ENCODE results near the gene PANK1.

The PANK1 gene

GRCh38 chr10:89666138-89666537 lies 21.1 kb upstream of the PANK1 start:
- Histone ChIP-seq H4K20me1 (ENCODE audit: low read depth, low read length) (no peaks in the 10 kb centered on the region), H3K4me3 (ENCODE audit: insufficient read depth, low read length, poor library complexity, severe bottlenecking) (no peak overlapping the region), H3K36me3 (ENCODE audit: low read length) (no peaks in the 10 kb centered on the region), H3K27me3 (ENCODE audit: low read length) (no peaks in the 10 kb centered on the region), H3K9ac (ENCODE audit: low read length) (no peak overlapping the region), H3K9me2 (replicated peaks; ENCODE audit: insufficient read depth, low read length) (no peaks in the 10 kb centered on the region), H3F3A (ENCODE audit: insufficient read depth) (no peaks in the 10 kb centered on the region), H3K79me2 (ENCODE audit: insufficient read depth, low read length) (no peaks in the 10 kb centered on the region), H3K9me3 (ENCODE audit: insufficient read depth, low read length) (no peaks in the 10 kb centered on the region), H3K27ac (ENCODE audit: low read depth, low read length) (no peak overlapping the region), H2AFZ (ENCODE audit: low read depth, low read length, severe bottlenecking) (no peak overlapping the region), H3K4me2 (ENCODE audit: low read depth, low read length, poor library complexity, severe bottlenecking) (no peak overlapping the region)
- TF ChIP-seq EZH2phosphoT487 (conservative IDR thresholded peaks at IDR 0.05; ENCODE audit: low read length) (no peak), CTCF (IDR thresholded peaks at IDR 0.05; ENCODE audit: insufficient read depth, low read length, poor library complexity, severe bottlenecking) (no peak)

DNA sequence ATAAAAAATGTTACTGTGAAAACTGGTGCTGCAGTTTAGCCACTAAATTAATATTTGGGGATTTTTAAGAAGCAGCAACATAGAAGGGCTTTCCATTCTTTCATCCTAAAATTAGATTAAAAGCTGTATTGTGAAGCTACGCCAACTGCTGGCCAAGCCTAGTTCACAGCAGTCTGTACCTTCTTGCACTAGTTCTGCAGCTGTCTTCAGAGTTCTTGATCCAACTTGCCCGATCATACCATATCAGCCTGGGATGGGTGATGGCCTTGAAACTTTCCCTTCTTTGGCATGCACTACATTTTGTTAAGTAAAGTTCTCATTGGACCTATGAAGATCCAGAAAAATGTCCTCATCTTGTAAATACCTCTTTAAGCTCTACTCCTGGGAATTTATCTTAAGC lies 20.3 kb upstream of the PANK1 start:
- Histone ChIP-seq H3K9me3 (ENCODE audit: insufficient read depth, low read length) (no peaks in the 10 kb centered on the region), H3K9ac (ENCODE audit: low read length) (no peak overlapping the region), H3K27ac (ENCODE audit: low read depth, low read length) (no peak overlapping the region), H3K79me2 (ENCODE audit: insufficient read depth, low read length) (no peaks in the 10 kb centered on the region), H3F3A (ENCODE audit: insufficient read depth) (no peaks in the 10 kb centered on the region), H3K4me2 (ENCODE audit: low read depth, low read length, poor library complexity, severe bottlenecking) (no peak overlapping the region), H3K4me3 (ENCODE audit: insufficient read depth, low read length, poor library complexity, severe bottlenecking) (no peak overlapping the region), H3K9me2 (replicated peaks; ENCODE audit: insufficient read depth, low read length) (no peaks in the 10 kb centered on the region), H4K20me1 (ENCODE audit: low read depth, low read length) (no peaks in the 10 kb centered on the region), H3K27me3 (ENCODE audit: low read length) (no peaks in the 10 kb centered on the region), H2AFZ (ENCODE audit: low read depth, low read length, severe bottlenecking) (no peak overlapping the region), H3K36me3 (ENCODE audit: low read length) (no peaks in the 10 kb centered on the region)
- TF ChIP-seq CTCF (IDR thresholded peaks at IDR 0.05; ENCODE audit: insufficient read depth, low read length, poor library complexity, severe bottlenecking) (no peak), EZH2phosphoT487 (conservative IDR thresholded peaks at IDR 0.05; ENCODE audit: low read length) (no peak)

DNA sequence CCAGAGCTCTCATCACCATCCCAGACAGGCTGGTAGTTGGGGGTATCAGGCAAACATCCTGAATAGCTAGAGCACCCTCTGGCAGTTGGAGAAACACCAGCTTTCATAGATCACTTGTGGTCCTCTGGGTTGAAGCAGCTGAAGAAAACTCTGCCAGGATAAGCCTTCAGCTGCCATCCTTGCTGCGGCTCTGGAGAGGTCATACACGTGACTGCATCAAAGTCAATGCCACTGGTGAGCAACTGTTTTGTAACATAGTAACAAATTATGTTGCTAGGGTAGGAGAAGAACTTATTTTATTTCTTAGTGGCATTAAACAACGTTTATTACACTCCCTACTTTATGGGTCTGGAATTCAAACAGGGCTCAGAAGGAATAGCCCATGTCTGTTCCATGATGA lies 19.2 kb upstream of the PANK1 start:
- no peak overlapping the region for H3K4me3 ChIP-seq (ENCODE audit: insufficient read depth, low read length, poor library complexity, severe bottlenecking)
- no peaks in the 10 kb centered on the region for H3F3A ChIP-seq (ENCODE audit: insufficient read depth)
- no peak overlapping the region for H3K9ac ChIP-seq (ENCODE audit: low read length)
- no peaks in the 10 kb centered on the region for H4K20me1 ChIP-seq (ENCODE audit: low read depth, low read length)
- H3K79me2 ChIP-seq (ENCODE audit: insufficient read depth, low read length), result no peaks in the 10 kb centered on the region
- no peaks in the 10 kb centered on the region for H3K36me3 ChIP-seq (ENCODE audit: low read length)
- TF ChIP-seq EZH2phosphoT487 (conservative IDR thresholded peaks at IDR 0.05; ENCODE audit: low read length), result no peak
- TF ChIP-seq CTCF (IDR thresholded peaks at IDR 0.05; ENCODE audit: insufficient read depth, low read length, poor library complexity, severe bottlenecking), result no peak
- H3K9me3 ChIP-seq (ENCODE audit: insufficient read depth, low read length), result no peaks in the 10 kb centered on the region
- no peak overlapping the region for H3K4me2 ChIP-seq (ENCODE audit: low read depth, low read length, poor library complexity, severe bottlenecking)
- no peaks in the 10 kb centered on the region for H3K9me2 ChIP-seq (replicated peaks; ENCODE audit: insufficient read depth, low read length)
- no peak overlapping the region for H2AFZ ChIP-seq (ENCODE audit: low read depth, low read length, severe bottlenecking)
- H3K27me3 ChIP-seq (ENCODE audit: low read length), result no peaks in the 10 kb centered on the region
- no peak overlapping the region for H3K27ac ChIP-seq (ENCODE audit: low read depth, low read length)

DNA sequence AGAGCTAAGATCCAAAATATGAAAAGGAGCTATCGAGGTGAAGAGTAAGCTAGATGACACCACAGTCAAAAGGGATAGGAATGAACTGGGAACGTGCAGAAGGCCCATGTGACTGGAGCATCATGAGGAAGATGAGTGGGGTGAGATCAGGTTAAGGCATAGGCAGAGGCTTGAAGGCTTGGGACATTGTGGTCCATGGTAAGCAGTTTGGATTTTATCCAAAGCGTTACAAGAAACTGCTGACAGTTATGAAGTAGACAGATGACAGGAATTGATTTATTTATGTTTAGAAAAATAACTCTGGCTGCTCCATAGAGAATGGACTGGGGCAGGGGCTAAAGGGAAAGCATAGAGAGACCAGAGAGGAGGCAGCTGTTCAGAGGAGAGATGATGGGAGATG lies 18.1 kb upstream of the PANK1 start:
- H3K27ac ChIP-seq (ENCODE audit: low read depth, low read length), result no peak overlapping the region
- TF ChIP-seq EZH2phosphoT487 (conservative IDR thresholded peaks at IDR 0.05; ENCODE audit: low read length), result no peak
- no peak for TF ChIP-seq CTCF (IDR thresholded peaks at IDR 0.05; ENCODE audit: insufficient read depth, low read length, poor library complexity, severe bottlenecking)
- no peak overlapping the region for H3K4me3 ChIP-seq (ENCODE audit: insufficient read depth, low read length, poor library complexity, severe bottlenecking)
- H3K4me2 ChIP-seq (ENCODE audit: low read depth, low read length, poor library complexity, severe bottlenecking), result no peak overlapping the region
- no peaks in the 10 kb centered on the region for H3K79me2 ChIP-seq (ENCODE audit: insufficient read depth, low read length)
- no peak overlapping the region for H2AFZ ChIP-seq (ENCODE audit: low read depth, low read length, severe bottlenecking)
- H4K20me1 ChIP-seq (ENCODE audit: low read depth, low read length), result no peaks in the 10 kb centered on the region
- H3K9me3 ChIP-seq (ENCODE audit: insufficient read depth, low read length), result no peaks in the 10 kb centered on the region
- no peak overlapping the region for H3K9ac ChIP-seq (ENCODE audit: low read length)
- no peaks in the 10 kb centered on the region for H3K9me2 ChIP-seq (replicated peaks; ENCODE audit: insufficient read depth, low read length)
- no peaks in the 10 kb centered on the region for H3K27me3 ChIP-seq (ENCODE audit: low read length)
- no peaks in the 10 kb centered on the region for H3F3A ChIP-seq (ENCODE audit: insufficient read depth)
- no peaks in the 10 kb centered on the region for H3K36me3 ChIP-seq (ENCODE audit: low read length)

Data from SU-DHL-6 (cell line).